ENCODE results near the gene CDH2. TPM values are rescaled to one million over a fixed set of nuclear protein-coding genes. Genes with fewer than 3 reads are reported as not detected.
A peak's percentile ranks its signal among the peaks of the same experiment; 100 is the strongest.

CDH2 gene
- total RNA-seq, 1 donor: 75.6 TPM

DNA sequence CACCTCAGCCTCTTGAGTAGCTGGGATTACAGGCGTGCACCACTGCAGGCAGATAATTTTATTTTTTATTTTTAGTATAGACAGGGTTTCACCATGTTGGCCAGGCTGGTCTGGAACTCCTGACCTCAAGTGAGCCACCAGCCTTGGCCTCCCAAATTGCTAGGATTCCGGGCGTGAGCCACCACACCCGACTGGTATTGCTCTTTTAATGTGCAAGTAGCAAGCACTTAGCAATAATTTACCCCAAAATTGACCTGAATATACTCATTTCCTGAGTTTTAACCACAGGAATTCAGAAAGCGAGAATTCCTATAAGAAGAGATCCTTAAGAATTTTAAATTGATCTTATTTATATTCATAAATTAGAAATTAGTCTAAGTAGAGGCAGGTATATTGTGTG is 169.1 kb downstream of the CDH2 start:
- H3K9me3 ChIP-seq (ENCODE audit: low read depth, low read length): no peaks in the 10 kb centered on the region

DNA sequence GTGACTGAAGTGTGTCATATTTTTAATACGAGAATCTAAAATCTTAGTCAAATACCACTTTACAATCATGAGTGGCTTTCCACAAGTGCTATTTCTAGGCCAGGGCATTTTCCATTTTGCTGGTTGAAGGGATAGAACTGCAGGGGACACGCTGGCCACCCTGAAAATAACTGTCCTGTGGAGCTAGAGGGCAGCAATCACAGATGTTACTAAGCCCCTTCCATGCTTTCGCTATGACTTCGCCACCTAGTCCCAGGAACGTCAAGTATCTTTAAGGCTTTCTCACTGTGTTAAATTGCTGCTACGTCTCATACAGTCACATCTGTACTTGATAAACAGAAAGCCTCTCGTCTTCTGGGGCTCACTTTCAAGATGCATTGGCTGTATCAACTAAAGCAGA is 171.8 kb downstream of the CDH2 start:
- no peaks in the 10 kb centered on the region for H3K79me2 ChIP-seq (ENCODE audit: insufficient read depth, low read length)
- H3K4me3 ChIP-seq (ENCODE audit: insufficient read depth, low read length): no peak overlapping the region
- H3K4me1 ChIP-seq (ENCODE audit: insufficient read depth, low read length): peaks cover 25% of the 10 kb centered on the region
- no peaks in the 10 kb centered on the region for H3K27me3 ChIP-seq (ENCODE audit: insufficient read depth, low read length)
- H3K36me3 ChIP-seq (ENCODE audit: insufficient read depth, low read length): peaks cover 39% of the 10 kb centered on the region
- TF ChIP-seq, protein P1, sequence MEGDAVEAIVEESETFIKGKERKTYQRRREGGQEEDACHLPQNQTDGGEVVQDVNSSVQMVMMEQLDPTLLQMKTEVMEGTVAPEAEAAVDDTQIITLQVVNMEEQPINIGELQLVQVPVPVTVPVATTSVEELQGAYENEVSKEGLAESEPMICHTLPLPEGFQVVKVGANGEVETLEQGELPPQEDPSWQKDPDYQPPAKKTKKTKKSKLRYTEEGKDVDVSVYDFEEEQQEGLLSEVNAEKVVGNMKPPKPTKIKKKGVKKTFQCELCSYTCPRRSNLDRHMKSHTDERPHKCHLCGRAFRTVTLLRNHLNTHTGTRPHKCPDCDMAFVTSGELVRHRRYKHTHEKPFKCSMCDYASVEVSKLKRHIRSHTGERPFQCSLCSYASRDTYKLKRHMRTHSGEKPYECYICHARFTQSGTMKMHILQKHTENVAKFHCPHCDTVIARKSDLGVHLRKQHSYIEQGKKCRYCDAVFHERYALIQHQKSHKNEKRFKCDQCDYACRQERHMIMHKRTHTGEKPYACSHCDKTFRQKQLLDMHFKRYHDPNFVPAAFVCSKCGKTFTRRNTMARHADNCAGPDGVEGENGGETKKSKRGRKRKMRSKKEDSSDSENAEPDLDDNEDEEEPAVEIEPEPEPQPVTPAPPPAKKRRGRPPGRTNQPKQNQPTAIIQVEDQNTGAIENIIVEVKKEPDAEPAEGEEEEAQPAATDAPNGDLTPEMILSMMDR (IDR thresholded peaks at IDR 0.05; ENCODE audit: extremely low read depth, low read depth, low read length): no peak
- no peak overlapping the region for H2AFZ ChIP-seq (ENCODE audit: low read length)
- no peaks in the 10 kb centered on the region for H3K9me3 ChIP-seq (ENCODE audit: low read depth, low read length)
- DNase-seq (ENCODE audit: insufficient read length, low spot score, missing footprints): no peak
- peak overlapping the region; percentile 67 for H3K27ac ChIP-seq (ENCODE audit: low read depth, low read length)
- no peaks in the 10 kb centered on the region for H4K20me1 ChIP-seq (ENCODE audit: insufficient read depth, low read length)
- no peak overlapping the region for H3K4me2 ChIP-seq (ENCODE audit: insufficient read depth, low read length)

More for the DNA sequence above, 169.1 kb downstream of the CDH2 start:
- no peak for DNase-seq (ENCODE audit: insufficient read length, low spot score, missing footprints)
- Histone ChIP-seq H3K79me2 (ENCODE audit: insufficient read depth, low read length) (peaks cover 3% of the 10 kb centered on the region), H3K4me1 (ENCODE audit: insufficient read depth, low read length) (peaks cover 23% of the 10 kb centered on the region), H3K27ac (ENCODE audit: low read depth, low read length) (peak overlapping the region; percentile 50), H2AFZ (ENCODE audit: low read length) (no peak overlapping the region), H3K36me3 (ENCODE audit: insufficient read depth, low read length) (peaks cover 38% of the 10 kb centered on the region), H3K4me2 (ENCODE audit: insufficient read depth, low read length) (no peak overlapping the region), H3K27me3 (ENCODE audit: insufficient read depth, low read length) (no peaks in the 10 kb centered on the region), H4K20me1 (ENCODE audit: insufficient read depth, low read length) (no peaks in the 10 kb centered on the region), H3K4me3 (ENCODE audit: insufficient read depth, low read length) (no peak overlapping the region)
- TF ChIP-seq, protein P1 (IDR thresholded peaks at IDR 0.05; ENCODE audit: extremely low read depth, low read depth, low read length): no peak

DNA sequence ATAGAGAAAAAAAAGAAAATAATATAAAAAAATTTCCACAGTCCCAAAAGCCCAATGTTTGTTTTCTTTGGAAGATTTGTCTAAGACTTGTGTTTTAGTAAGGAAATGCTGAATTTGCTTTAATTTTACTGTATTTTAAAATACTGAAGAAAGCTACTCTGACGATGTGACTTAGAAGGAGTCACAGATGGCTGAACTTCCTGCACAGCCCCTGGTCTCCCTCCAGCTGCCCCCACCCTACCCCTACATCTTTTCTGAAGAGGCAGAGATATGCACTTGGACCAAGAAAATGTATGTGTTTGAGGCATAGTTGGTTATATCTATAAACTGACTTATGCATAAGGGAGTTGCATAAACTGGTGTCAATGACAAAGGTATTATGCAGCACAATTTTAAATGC is 172.3 kb downstream of the CDH2 start:
- H3K4me1 ChIP-seq (ENCODE audit: insufficient read depth, low read length): peaks cover 25% of the 10 kb centered on the region
- no peak overlapping the region for H3K4me3 ChIP-seq (ENCODE audit: insufficient read depth, low read length)
- no peaks in the 10 kb centered on the region for H4K20me1 ChIP-seq (ENCODE audit: insufficient read depth, low read length)
- H3K36me3 ChIP-seq (ENCODE audit: insufficient read depth, low read length): peaks cover 34% of the 10 kb centered on the region
- H3K27me3 ChIP-seq (ENCODE audit: insufficient read depth, low read length): no peaks in the 10 kb centered on the region
- H3K4me2 ChIP-seq (ENCODE audit: insufficient read depth, low read length): no peak overlapping the region
- H3K79me2 ChIP-seq (ENCODE audit: insufficient read depth, low read length): no peaks in the 10 kb centered on the region
- DNase-seq (ENCODE audit: insufficient read length, low spot score, missing footprints): no peak
- no peak overlapping the region for H2AFZ ChIP-seq (ENCODE audit: low read length)
- TF ChIP-seq, protein P1 (IDR thresholded peaks at IDR 0.05; ENCODE audit: extremely low read depth, low read depth, low read length): no peak
- no peaks in the 10 kb centered on the region for H3K9me3 ChIP-seq (ENCODE audit: low read depth, low read length)
- H3K27ac ChIP-seq (ENCODE audit: low read depth, low read length): peak overlapping the region; percentile 67

DNA sequence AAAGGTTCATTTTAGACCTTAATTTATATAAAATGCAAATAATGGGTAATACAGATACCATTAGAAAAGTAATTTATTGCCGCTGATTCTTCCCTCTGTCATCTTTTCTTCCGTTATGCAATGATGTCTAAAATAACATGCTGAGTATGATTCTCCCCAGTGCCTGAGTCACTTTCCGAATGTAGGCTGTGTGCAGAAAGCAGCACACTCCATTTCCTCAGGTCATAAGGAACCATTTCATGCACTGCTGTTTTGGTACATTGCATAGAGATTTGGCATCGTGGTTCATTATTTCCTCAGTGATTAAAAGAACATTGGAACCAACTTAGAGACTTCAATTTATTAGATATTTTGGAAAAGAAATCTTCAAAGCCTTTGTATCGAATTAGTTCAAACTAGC is 173.5 kb downstream of the CDH2 start:
- peak overlapping the region; percentile 41 for H3K4me2 ChIP-seq (ENCODE audit: insufficient read depth, low read length)
- peaks cover 35% of the 10 kb centered on the region for H3K36me3 ChIP-seq (ENCODE audit: insufficient read depth, low read length)
- peak; percentile 65 for DNase-seq (ENCODE audit: insufficient read length, low spot score, missing footprints)

More for the DNA sequence above, 173.5 kb downstream of the CDH2 start:
- Histone ChIP-seq H3K27ac (ENCODE audit: low read depth, low read length) (peak overlapping the region; percentile 67), H2AFZ (ENCODE audit: low read length) (peak overlapping the region; percentile 32), H4K20me1 (ENCODE audit: insufficient read depth, low read length) (no peaks in the 10 kb centered on the region), H3K4me1 (ENCODE audit: insufficient read depth, low read length) (peaks cover 25% of the 10 kb centered on the region), H3K27me3 (ENCODE audit: insufficient read depth, low read length) (no peaks in the 10 kb centered on the region), H3K9me3 (ENCODE audit: low read depth, low read length) (no peaks in the 10 kb centered on the region), H3K4me3 (ENCODE audit: insufficient read depth, low read length) (no peak overlapping the region), H3K79me2 (ENCODE audit: insufficient read depth, low read length) (no peaks in the 10 kb centered on the region)
- TF ChIP-seq, protein P1 (IDR thresholded peaks at IDR 0.05; ENCODE audit: extremely low read depth, low read depth, low read length): no peak
